ENCODE results near the gene EEF2KMT. TPM values are rescaled to one million over a fixed set of nuclear protein-coding genes. Genes with fewer than 3 reads are reported as not detected.

EEF2KMT gene
- total and polyA plus RNA-seq, 2 of the 13 experiments (the other 11 are each of a cell fraction or from before 2014, with no cell fraction given) = 10.7 to 26.9 TPM

- no peak for TF ChIP-seq ZBTB8A (CRISPR knock-in tag; IDR thresholded peaks at IDR 0.05; ENCODE audit: borderline replicate concordance, low read depth)
- TF ChIP-seq TBL1XR1 (IDR thresholded peaks at IDR 0.05; ENCODE audit: borderline replicate concordance, low read length, partially characterized antibody) = no peak
- no peak for TF ChIP-seq GMEB1 (CRISPR knock-in tag; IDR thresholded peaks at IDR 0.05; ENCODE audit: borderline replicate concordance)
- TF ChIP-seq SIN3B (IDR thresholded peaks at IDR 0.05; ENCODE audit: low read length) = no peak
- TF ChIP-seq ZNF224 (CRISPR knock-in tag; IDR thresholded peaks at IDR 0.05) = no peak
- no peak for TF ChIP-seq HIVEP1 (CRISPR knock-in tag; IDR thresholded peaks at IDR 0.05)
- no peak for TF ChIP-seq HMGXB4 (CRISPR knock-in tag; IDR thresholded peaks at IDR 0.05; ENCODE audit: borderline replicate concordance in 1 of 2, low read depth in 1 of 2)
- TF ChIP-seq, protein P1, sequence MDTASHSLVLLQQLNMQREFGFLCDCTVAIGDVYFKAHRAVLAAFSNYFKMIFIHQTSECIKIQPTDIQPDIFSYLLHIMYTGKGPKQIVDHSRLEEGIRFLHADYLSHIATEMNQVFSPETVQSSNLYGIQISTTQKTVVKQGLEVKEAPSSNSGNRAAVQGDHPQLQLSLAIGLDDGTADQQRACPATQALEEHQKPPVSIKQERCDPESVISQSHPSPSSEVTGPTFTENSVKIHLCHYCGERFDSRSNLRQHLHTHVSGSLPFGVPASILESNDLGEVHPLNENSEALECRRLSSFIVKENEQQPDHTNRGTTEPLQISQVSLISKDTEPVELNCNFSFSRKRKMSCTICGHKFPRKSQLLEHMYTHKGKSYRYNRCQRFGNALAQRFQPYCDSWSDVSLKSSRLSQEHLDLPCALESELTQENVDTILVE (CRISPR knock-in tag; IDR thresholded peaks at IDR 0.05) = no peak
- TF ChIP-seq ZNF3 (CRISPR knock-in tag; IDR thresholded peaks at IDR 0.05) = no peak
- TF ChIP-seq POGZ (CRISPR knock-in tag; IDR thresholded peaks at IDR 0.05) = no peak
- no peak for TF ChIP-seq ZNF414 (CRISPR knock-in tag; IDR thresholded peaks at IDR 0.05)
- TF ChIP-seq HES4 (CRISPR knock-in tag; IDR thresholded peaks at IDR 0.05; ENCODE audit: borderline replicate concordance) = no peak
- TF ChIP-seq ZNF749 (CRISPR knock-in tag; IDR thresholded peaks at IDR 0.05; ENCODE audit: borderline replicate concordance) = no peak
These were observed 53.5 kb downstream of the EEF2KMT start (continued) for GRCh38 chr16:5044011-5044540.
